NCI-H146 treated with DMSO at 0.1 percent for 48 hours (cell line): Measurements from ENCODE around the gene ADGRG1.
A peak's percentile ranks its signal among the peaks of the same experiment; 100 is the strongest.
"Not testable (repeated sequence)": the region's sequence is repeated elsewhere in the genome, so short reads cannot be mapped to it uniquely, and the experiment has no call there.

ENCODE experiments used
- DNase-seq: peaks from one replicate; lab custom pipeline; 2025; ENCODE audit not compliant: unreplicated experiment; lab: John Stamatoyannopoulos, UW

Gene ADGRG1

GRCh38 chr16:57628008-57628781, at the start of gene ADGRG1:
ADGRG1 (plus strand) TSS chr16:57628630; CDS start chr16:57650288, 21,658 bp downstream.
- no peak for DNase-seq

- no peak for DNase-seq
These were observed 49.1 kb upstream of the ADGRG1 start for GRCh38 chr16:57579361-57579665.

- no peak for DNase-seq
These were observed 43.3 kb upstream of the ADGRG1 start for GRCh38 chr16:57585051-57585687.

GRCh38 chr16:57588831-57589230, 39.6 kb upstream of the ADGRG1 start:
- no peak for DNase-seq

GRCh38 chr16:57589374-57589773, 39.1 kb upstream of the ADGRG1 start:
- DNase-seq, result no peak

GRCh38 chr16:57590654-57591085, 37.8 kb upstream of the ADGRG1 start:
- no peak for DNase-seq

- peak; percentile 11 for DNase-seq
These were observed 37.2 kb upstream of the ADGRG1 start for GRCh38 chr16:57591086-57591869.

- no peak for DNase-seq
These were observed 36.5 kb upstream of the ADGRG1 start for GRCh38 chr16:57591870-57592485.

GRCh38 chr16:57592591-57593003, 35.8 kb upstream of the ADGRG1 start:
- DNase-seq, result no peak

- DNase-seq, result no peak
These were observed 35.4 kb upstream of the ADGRG1 start for GRCh38 chr16:57593021-57593420.

- DNase-seq, result no peak
These were observed 34.4 kb upstream of the ADGRG1 start for GRCh38 chr16:57593990-57594389.

GRCh38 chr16:57594531-57595031, 33.8 kb upstream of the ADGRG1 start:
- no peak for DNase-seq

GRCh38 chr16:57596234-57596633, 32.2 kb upstream of the ADGRG1 start:
- not testable (repeated sequence) for DNase-seq

- DNase-seq, result no peak
These were observed 30.0 kb upstream of the ADGRG1 start for GRCh38 chr16:57598437-57598836.

GRCh38 chr16:57600048-57600835, 28.2 kb upstream of the ADGRG1 start:
- peak; percentile 46 for DNase-seq

- no peak for DNase-seq
These were observed 27.4 kb upstream of the ADGRG1 start for GRCh38 chr16:57600952-57601580.

- DNase-seq, result peak; percentile 33
These were observed 26.5 kb upstream of the ADGRG1 start for GRCh38 chr16:57601801-57602478.

- DNase-seq, result no peak
These were observed 25.1 kb upstream of the ADGRG1 start for GRCh38 chr16:57603115-57604024.
